GM19372 (cell line): Measurements from ENCODE around the gene TRIM2.

Experiments used
- ATAC-seq: cut with Tn5 transposase; IDR thresholded peaks from one replicate; pipeline ENCODE4 v1.9.1; 2021; ENCODE audit warnings: mild to moderate bottlenecking, low read depth, moderate library complexity; ENCODE audit not compliant: unreplicated experiment

Gene TRIM2

GRCh38 chr4:153246446-153247115, 42.3 kb downstream of the TRIM2 start:
- no peak for ATAC-seq

GRCh38 chr4:153247116-153247490, 42.9 kb downstream of the TRIM2 start:
- no peak for ATAC-seq

GRCh38 chr4:153248641-153249198, 44.5 kb downstream of the TRIM2 start:
- peak; percentile 4 for ATAC-seq

GRCh38 chr4:153249199-153250041, 45.2 kb downstream of the TRIM2 start:
- ATAC-seq, result peak; percentile 99

GRCh38 chr4:153252122-153252521, 47.9 kb downstream of the TRIM2 start:
- no peak for ATAC-seq

- ATAC-seq, result no peak
These were observed 51.0 kb downstream of the TRIM2 start for GRCh38 chr4:153255233-153255632.

- ATAC-seq, result no peak
These were observed 52.9 kb downstream of the TRIM2 start for GRCh38 chr4:153257151-153257620.

- no peak for ATAC-seq
These were observed 53.7 kb downstream of the TRIM2 start for GRCh38 chr4:153257991-153258390.

- no peak for ATAC-seq
These were observed 54.5 kb downstream of the TRIM2 start for GRCh38 chr4:153258750-153259149.

GRCh38 chr4:153259661-153260060, 55.4 kb downstream of the TRIM2 start:
- no peak for ATAC-seq

- ATAC-seq, result no peak
These were observed 55.9 kb downstream of the TRIM2 start for GRCh38 chr4:153260132-153260531.

GRCh38 chr4:153260553-153261300, 56.5 kb downstream of the TRIM2 start:
- ATAC-seq, result no peak

GRCh38 chr4:153261461-153261860, 57.2 kb downstream of the TRIM2 start:
- ATAC-seq, result no peak

- no peak for ATAC-seq
These were observed 57.7 kb downstream of the TRIM2 start for GRCh38 chr4:153261914-153262313.

GRCh38 chr4:153265306-153266047, 61.2 kb downstream of the TRIM2 start:
- no peak for ATAC-seq

- ATAC-seq, result no peak
These were observed 62.7 kb downstream of the TRIM2 start for GRCh38 chr4:153266988-153267387.

GRCh38 chr4:153267890-153268289, 63.6 kb downstream of the TRIM2 start:
- no peak for ATAC-seq

GRCh38 chr4:153268295-153268694, 64.1 kb downstream of the TRIM2 start:
- ATAC-seq, result no peak

GRCh38 chr4:153269218-153269990, 65.2 kb downstream of the TRIM2 start:
- no peak for ATAC-seq
